ENCODE results near the gene YAP1. TPM values are rescaled to one million over a fixed set of nuclear protein-coding genes. Genes with fewer than 3 reads are reported as not detected.

Gene YAP1
- total RNA-seq, 2 experiments from 2014 or later, result not detected

GRCh38 chr11:102157219-102157618 is 47.0 kb downstream of the YAP1 start:
- H3K36me3 Mint-ChIP-seq (ENCODE audit: low read depth), result no peaks in the 10 kb centered on the region
- ATAC-seq, result no peak
- DNase-seq, result no peak
- no peaks in the 10 kb centered on the region for H3K4me1 Mint-ChIP-seq (ENCODE audit: low read depth)
- peaks cover 1% of the 10 kb centered on the region for H3K27me3 Mint-ChIP-seq
- no peak overlapping the region for H3K4me3 Mint-ChIP-seq
- ChIA-PET POLR2A (no interaction called here), CTCF (interaction anchor here (1.0 kb wide), 1 partner anchor 9 kb away, joined by 3 read pairs; no protein-coding TSS in a partner anchor)
- no peaks in the 10 kb centered on the region for H3K9me3 Mint-ChIP-seq
- intact Hi-C loops (cut with micrococcal nuclease), result no loop called here
- TF ChIP-seq CTCF (IDR thresholded peaks at IDR 0.05), result no peak
- no peak overlapping the region for H3K27ac Mint-ChIP-seq

- H3K27me3 Mint-ChIP-seq, result peaks cover 1% of the 10 kb centered on the region
- ChIA-PET CTCF (no interaction called here), POLR2A (no interaction called here)
- ATAC-seq (no peak), DNase-seq (no peak)
- no peaks in the 10 kb centered on the region for H3K36me3 Mint-ChIP-seq (ENCODE audit: low read depth)
- H3K4me3 Mint-ChIP-seq, result no peak overlapping the region
- no peak overlapping the region for H3K27ac Mint-ChIP-seq
- no peaks in the 10 kb centered on the region for H3K4me1 Mint-ChIP-seq (ENCODE audit: low read depth)
- TF ChIP-seq CTCF (IDR thresholded peaks at IDR 0.05), result no peak
- intact Hi-C loops (cut with micrococcal nuclease), result no loop called here
- no peaks in the 10 kb centered on the region for H3K9me3 Mint-ChIP-seq
Measured at GRCh38 chr11:102158164-102158735, 48.0 kb downstream of the YAP1 start.

GRCh38 chr11:102163368-102163767 is 53.1 kb downstream of the YAP1 start:
- no peak overlapping the region for H3K27ac Mint-ChIP-seq
- intact Hi-C loops (cut with micrococcal nuclease), result no loop called here
- POLR2A ChIA-PET, result no interaction called here
- no peaks in the 10 kb centered on the region for H3K9me3 Mint-ChIP-seq
- ATAC-seq, result no peak
- CTCF ChIA-PET, result interaction anchor here (0.6 kb wide), 1 partner anchor 106 kb away, joined by 3 read pairs; no protein-coding TSS in a partner anchor
- no peaks in the 10 kb centered on the region for H3K36me3 Mint-ChIP-seq (ENCODE audit: low read depth)
- peaks cover 10% of the 10 kb centered on the region for H3K27me3 Mint-ChIP-seq
- H3K4me1 Mint-ChIP-seq (ENCODE audit: low read depth), result no peaks in the 10 kb centered on the region
- no peak for TF ChIP-seq CTCF (IDR thresholded peaks at IDR 0.05)
- DNase-seq, result no peak
- no peak overlapping the region for H3K4me3 Mint-ChIP-seq

GRCh38 chr11:102166175-102167064 is 56.2 kb downstream of the YAP1 start:
- POLR2A ChIA-PET, result no interaction called here
- intact Hi-C loops (cut with micrococcal nuclease), result no loop called here
- ATAC-seq, result no peak
- H3K4me3 Mint-ChIP-seq, result no peak overlapping the region
- no peak overlapping the region for H3K27ac Mint-ChIP-seq
- CTCF ChIA-PET, result interaction anchor here (0.6 kb wide), 1 partner anchor 26 kb away, joined by 4 read pairs; no protein-coding TSS in a partner anchor
- H3K36me3 Mint-ChIP-seq (ENCODE audit: low read depth), result no peaks in the 10 kb centered on the region
- peaks cover 14% of the 10 kb centered on the region for H3K27me3 Mint-ChIP-seq
- DNase-seq, result no peak
- TF ChIP-seq CTCF (IDR thresholded peaks at IDR 0.05), result no peak
- H3K9me3 Mint-ChIP-seq, result no peaks in the 10 kb centered on the region
- no peaks in the 10 kb centered on the region for H3K4me1 Mint-ChIP-seq (ENCODE audit: low read depth)

- no peak for TF ChIP-seq CTCF (IDR thresholded peaks at IDR 0.05)
- intact Hi-C loops (cut with micrococcal nuclease), result no loop called here
- POLR2A ChIA-PET, result no interaction called here
Measured at GRCh38 chr11:102168481-102168880, 58.2 kb downstream of the YAP1 start.

More at GRCh38 chr11:102168481-102168880, 58.2 kb downstream of the YAP1 start:
- Mint-ChIP-seq H3K4me3 (no peak overlapping the region), H3K9me3 (no peaks in the 10 kb centered on the region), H3K27ac (no peak overlapping the region), H3K4me1 (ENCODE audit: low read depth) (no peaks in the 10 kb centered on the region), H3K36me3 (ENCODE audit: low read depth) (no peaks in the 10 kb centered on the region), H3K27me3 (peaks cover 20% of the 10 kb centered on the region)
- DNase-seq, result no peak
- CTCF ChIA-PET, result no interaction called here
- no peak for ATAC-seq

Measured in activated CD8-positive, alpha-beta T cell treated with anti-CD3 and anti-CD28 coated beads for 36 hours (primary cell).